Activated CD4-positive, alpha-beta T cell treated with anti-CD3 and anti-CD28 coated beads, Interleukin-2, amount 50 U/mL, for 24 hours (primary cell): ENCODE measurements around the gene TRMT112.

Experiments
- DNase-seq, 2 donors: peaks; one replicate each; pipeline ENCODE4 v3.0.0-alpha.2; 2020; ENCODE audit warnings: low read depth in 1 of 2, low spot score in 1 of 2

The TRMT112 gene

GRCh38 chr11:64351136-64351631 lies 33.8 kb upstream of the TRMT112 start:
- no peak for DNase-seq

- DNase-seq, result no peak
These were observed 32.0 kb upstream of the TRMT112 start for GRCh38 chr11:64349404-64349803.

DNA sequence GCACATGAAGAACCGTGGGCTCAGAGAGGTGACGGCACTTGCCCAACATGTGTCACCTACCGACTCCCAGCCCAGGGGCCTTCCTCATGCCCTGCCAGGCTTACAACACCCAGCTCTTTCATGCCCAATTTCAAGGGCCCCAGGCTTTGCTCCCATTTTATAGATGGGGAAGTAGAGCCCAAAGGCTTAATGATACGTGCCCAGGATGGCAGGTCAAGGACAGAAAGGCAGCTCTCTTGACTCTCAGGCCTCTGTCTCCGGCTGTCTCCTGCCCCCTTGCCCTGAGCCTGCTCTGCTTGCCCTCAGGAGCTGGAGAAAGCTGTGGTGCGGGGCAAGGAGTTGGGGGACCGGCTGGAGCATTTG lies 31.6 kb upstream of the TRMT112 start:
- no peak for DNase-seq

- no peak for DNase-seq
These were observed 31.1 kb upstream of the TRMT112 start for GRCh38 chr11:64348383-64349024.

GRCh38 chr11:64347193-64347867 lies 30.0 kb upstream of the TRMT112 start:
- DNase-seq, result no peak

- DNase-seq, result no peak
These were observed 27.4 kb upstream of the TRMT112 start for GRCh38 chr11:64344787-64345186.

DNA sequence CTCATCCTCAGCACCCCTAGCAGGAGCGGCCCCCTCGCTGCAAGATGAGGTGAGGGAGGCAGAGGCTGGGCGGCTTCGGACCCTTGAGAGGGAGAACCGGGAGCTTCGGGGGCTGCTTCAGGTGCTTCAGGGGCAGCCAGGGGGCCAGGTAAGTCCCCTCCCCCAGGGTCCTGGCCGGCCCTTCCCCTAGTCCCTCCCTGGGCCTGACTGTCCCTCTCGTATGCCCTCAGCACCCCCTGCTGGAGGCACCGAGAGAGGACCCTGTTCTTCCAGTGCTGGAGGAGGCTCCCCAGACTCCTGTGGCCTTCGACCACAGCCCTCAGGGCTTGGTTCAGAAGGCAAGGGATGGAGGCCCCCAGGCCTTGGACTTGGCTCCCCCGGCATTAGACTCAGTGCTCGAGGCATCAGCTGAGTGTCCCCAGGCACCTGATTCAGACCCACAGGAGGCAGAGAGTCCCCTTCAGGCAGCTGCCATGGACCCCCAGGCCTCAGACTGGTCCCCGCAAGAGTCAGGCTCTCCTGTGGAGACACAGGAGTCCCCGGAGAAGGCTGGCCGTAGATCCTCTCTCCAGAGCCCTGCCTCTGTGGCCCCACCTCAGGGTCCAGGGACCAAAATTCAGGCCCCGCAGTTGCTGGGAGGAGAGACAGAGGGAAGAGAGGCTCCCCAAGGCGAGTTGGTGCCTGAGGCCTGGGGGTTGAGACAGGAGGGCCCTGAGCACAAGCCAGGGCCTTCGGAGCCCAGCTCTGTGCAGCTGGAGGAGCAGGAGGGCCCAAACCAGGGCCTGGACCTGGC lies 26.6 kb upstream of the TRMT112 start:
- no peak for DNase-seq

DNA sequence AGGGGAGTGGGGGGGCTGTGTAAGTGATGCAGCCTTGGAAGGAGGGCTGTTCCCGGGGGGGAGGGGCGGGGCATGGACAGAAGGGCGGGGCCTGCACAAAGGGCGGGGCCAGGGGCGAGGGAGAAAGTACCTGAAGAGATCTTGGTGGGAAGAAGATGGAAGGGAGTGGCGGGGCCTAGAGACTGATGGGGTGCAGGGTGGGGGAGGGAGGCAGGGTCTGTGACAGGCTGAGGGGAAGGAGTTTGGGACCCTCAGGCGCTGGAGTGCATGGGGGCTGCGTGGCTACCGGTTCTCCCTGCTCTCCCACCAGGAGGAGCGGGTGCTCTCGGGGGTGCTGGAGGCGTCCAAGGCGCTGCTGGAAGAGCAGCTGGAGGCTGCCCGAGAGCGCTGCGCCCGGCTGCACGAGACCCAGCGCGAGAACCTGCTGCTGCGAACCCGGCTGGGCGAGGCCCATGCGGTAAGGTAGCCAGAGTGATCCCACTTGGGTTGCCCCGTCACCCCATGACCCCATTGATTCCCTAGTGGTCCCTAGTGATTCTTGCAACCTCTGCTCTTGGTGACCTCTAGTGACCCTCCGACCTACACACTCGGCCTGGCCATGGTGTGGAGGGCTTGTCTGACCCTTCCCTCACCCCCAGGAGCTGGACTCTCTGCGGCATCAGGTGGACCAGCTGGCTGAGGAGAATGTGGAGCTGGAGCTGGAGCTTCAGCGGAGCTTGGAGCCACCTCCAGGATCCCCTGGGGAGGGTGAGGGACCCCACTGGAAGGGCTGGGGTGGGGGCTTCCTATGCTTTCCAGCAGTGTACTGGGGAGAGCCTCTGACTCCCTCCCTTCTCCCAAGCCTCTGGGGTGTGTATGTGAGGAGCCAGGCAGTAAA lies 25.7 kb upstream of the TRMT112 start:
- DNase-seq, result no peak

DNA sequence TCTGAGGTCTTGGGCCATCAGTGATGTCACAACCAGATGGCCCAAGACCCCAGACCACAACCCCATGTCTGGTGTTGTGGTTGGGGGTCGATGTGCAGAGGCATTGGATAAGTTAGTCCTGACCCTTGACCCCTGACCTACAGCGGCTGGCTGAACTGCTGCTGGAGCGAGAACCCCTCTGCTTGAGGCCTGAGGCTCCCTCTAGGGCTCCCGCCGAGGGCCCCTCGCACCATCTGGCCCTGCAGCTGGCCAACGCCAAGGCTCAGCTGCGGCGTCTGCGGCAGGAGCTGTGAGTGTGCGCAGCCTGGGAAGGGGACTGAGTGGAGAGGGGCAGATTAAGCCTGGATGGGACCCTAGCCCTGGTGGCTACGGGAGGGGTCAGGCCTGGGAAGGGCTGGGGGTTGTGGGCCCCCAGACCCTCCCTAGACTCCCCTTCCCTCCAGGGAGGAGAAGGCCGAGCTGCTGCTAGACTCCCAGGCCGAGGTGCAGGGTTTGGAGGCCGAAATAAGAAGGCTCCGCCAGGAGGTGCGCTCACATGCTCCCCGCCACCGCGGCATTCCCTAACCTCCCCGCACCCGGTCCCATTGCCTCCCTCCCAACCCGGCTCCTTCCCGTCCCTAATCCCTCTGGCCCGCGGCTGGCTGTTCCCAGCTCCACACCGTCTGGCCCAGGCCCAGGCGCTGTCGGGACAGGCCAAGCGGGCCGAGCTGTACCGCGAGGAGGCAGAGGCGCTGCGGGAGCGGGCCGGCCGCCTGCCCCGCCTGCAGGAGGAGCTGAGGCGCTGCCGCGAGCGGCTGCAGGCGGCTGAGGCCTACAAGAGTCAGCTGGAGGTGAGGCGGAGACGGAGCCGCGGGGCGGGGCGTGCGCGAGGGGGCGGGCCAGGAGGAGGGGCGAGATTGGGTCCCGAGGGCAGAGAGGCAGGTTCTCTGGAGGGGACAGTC lies 24.8 kb upstream of the TRMT112 start:
- DNase-seq, result peak; percentile 84 to 86

- DNase-seq, result no peak
These were observed 24.1 kb upstream of the TRMT112 start for GRCh38 chr11:64341429-64341828.

DNA sequence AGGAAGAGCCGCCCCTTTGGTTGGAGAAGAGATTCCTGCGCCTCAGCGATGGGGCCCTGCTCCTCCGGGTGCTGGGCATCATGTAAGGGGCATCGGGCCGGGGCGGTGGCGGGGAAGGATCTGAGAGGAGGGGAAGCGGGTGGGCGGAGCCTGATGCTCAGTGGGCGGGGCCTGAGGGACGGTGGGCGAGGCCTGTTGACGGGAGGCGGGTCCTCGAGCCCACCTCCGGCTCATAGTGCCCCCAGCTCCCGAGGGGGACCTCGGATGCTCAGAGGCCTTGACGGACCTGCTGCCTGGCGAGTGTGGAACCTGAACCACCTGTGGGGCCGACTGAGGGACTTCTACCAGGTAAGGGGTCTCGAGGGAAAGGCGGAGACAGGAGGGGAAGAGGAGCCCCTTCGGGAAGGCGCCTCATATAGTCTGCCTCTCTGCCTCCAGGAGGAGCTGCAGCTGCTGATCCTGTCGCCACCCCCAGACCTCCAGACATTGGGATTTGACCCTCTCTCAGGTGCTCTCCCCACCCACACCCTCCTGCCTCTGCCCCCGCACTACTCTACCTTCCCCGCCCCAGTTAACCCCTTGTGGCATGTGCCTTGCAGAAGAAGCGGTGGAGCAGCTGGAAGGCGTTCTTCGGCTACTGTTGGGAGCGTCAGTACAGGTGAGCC lies 23.4 kb upstream of the TRMT112 start:
- DNase-seq, result peak; percentile 65 to 66

- peak; percentile 60 to 72 for DNase-seq
These were observed 22.5 kb upstream of the TRMT112 start, which contains the start of gene CCDC88B for GRCh38 chr11:64339754-64340408. CCDC88B (plus strand) TSS chr11:64340204; CDS start chr11:64340267, 63 bp downstream.

DNA sequence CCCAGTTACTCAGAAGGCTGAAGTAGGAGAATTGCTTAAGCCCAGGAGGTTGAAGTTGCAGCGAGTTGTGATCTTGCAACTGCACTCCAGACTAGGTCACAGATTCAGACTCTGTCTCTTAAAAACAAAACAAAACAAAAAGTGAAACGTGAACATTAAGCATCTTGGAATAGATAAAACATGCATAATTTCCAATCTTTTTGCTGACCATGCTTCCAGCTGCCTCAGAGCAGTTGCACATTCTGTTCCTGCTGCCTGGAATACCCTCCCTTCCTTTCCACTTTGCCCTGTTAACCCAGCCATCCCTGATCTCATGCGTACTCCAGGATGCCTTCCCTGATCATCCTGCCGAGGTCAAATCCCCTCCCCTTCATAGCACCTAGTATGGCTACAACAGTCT lies 21.9 kb upstream of the TRMT112 start:
- DNase-seq, result no peak

DNA sequence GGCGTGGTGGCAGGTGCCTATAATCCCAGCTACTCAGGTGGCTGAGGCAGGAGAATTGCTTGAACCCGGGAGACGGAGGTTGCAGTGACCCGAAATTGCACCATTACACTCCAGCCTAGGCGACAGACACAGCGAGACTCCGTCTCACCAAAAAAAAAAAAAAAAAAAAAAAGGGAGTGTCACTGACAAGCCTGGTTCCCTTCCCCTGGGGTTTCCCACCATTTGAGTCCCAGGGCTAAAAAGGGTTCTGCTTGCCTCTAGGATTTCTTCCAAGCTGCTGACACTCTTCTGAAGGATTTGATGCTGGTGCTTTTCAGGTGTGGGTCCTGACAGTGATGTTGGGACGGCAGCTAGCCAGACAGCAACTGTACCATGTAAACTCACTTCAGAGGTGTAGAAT lies 21.4 kb upstream of the TRMT112 start:
- no peak for DNase-seq

- DNase-seq, result no peak
These were observed 20.3 kb upstream of the TRMT112 start for GRCh38 chr11:64337538-64338249.

DNA sequence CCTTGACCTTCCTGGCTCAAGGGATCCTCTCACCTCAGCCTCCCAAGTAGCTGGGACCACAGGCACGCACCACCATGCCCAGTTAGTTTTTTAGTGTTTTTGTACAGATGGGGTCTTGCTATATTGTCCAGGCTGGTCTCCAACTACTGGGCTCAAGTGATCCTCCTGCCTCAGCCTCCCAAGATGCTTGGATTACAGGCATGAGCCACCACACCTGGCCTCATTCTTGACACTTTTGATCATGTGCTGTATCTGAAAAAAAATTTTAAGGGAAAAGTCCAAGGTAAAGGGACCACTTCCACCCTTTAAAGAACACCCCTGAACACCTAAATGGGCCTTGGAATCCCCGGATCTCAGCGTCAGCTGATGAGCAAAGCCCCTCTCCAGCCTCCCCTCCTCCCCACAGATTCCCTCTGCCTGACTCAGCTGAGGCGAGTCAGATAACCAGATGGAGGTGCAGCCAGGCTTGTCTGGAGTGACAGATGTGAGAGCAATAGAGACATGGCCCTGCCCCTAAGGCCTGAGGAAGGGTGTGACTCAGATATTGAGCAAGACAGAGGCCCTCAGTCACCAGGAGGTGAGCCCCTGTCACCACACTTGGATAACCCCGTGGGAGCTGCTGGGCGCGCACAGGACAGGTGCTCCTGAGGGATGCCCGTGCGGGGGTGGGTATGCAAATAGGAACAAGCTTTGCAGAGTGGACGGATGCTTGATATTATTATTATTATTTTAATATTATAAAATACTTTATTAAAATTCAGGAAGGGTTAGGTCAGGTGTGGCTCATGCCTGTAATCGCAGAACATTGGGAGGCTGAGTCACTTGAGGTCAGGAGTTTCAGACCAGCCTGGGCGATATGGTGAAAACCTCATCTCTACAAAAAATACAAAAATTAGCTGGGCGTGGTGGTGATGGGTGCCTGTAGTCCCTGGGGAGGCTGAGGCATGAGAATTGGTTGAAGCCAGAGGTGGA lies 17.7 kb upstream of the TRMT112 start:
- DNase-seq, result no peak

DNA sequence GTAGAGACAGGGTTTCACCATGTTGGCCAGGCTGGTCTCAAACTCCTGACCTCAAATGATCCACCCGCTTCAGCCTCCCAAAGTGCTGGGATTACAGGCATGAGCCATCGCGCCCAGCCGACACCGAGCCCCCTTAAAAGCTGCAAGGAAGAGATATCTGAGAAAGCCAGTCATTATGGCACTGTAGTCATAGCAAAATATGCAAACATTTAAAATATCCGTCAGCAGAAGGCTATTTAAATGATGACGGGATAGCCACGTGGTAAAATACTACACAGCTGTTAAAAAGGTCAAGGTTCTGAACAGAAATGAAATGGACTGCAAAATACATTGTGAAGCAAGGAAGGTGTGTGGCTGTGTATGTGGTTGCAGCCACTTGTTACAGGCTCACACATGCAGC lies 16.2 kb upstream of the TRMT112 start:
- DNase-seq, result no peak
